Measurements from ENCODE around the gene PPP2R5D. TPM values are rescaled to one million over a fixed set of nuclear protein-coding genes. Genes with fewer than 3 reads are reported as not detected.
A peak's percentile ranks its signal among the peaks of the same experiment; 100 is the strongest.

The PPP2R5D gene
- total RNA-seq, 1 experiment from 2014 or later, result 52.7 TPM

GRCh38 chr6:43052225-43052841 lies 68.0 kb downstream of the PPP2R5D start:
- Mint-ChIP-seq H3K9me3 (no peaks in the 10 kb centered on the region), H3K4me1 (peaks cover 22% of the 10 kb centered on the region), H3K36me3 (peaks cover 35% of the 10 kb centered on the region), H3K4me3 (peak overlapping the region; percentile 91), H3K27ac (peak overlapping the region; percentile 77), H3K27me3 (ENCODE audit: low read depth) (no peaks in the 10 kb centered on the region)
- ATAC-seq, result no peak
- ChIA-PET POLR2A (interaction anchor here (1.1 to 2.0 kb wide), 2 partner anchors 73 to 119 kb away, joined by 3 to 13 read pairs; partner anchors contain the start of genes PEX6 and SRF), CTCF (no interaction called here)
- no peak for TF ChIP-seq ZNF425 (CRISPR knock-in tag; conservative IDR thresholded peaks at IDR 0.05)
- TF ChIP-seq RELA (CRISPR knock-in tag; IDR thresholded peaks at IDR 0.05; ENCODE audit: borderline replicate concordance), result no peak
- no peak for TF ChIP-seq USF1 (CRISPR knock-in tag; IDR thresholded peaks at IDR 0.05)
- no peak for TF ChIP-seq STAT6 (CRISPR knock-in tag; conservative IDR thresholded peaks at IDR 0.05; ENCODE audit: low read depth)
- no peak for TF ChIP-seq MLX (CRISPR knock-in tag; IDR thresholded peaks at IDR 0.05)
- no peak for TF ChIP-seq ZBTB43 (CRISPR knock-in tag; IDR thresholded peaks at IDR 0.05)
- no peak for TF ChIP-seq CTCF (IDR thresholded peaks at IDR 0.05)
- no peak for TF ChIP-seq NR2C2 (CRISPR knock-in tag; IDR thresholded peaks at IDR 0.05)
- no peak for TF ChIP-seq ESRRA (CRISPR knock-in tag; IDR thresholded peaks at IDR 0.05; ENCODE audit: borderline replicate concordance)
- no peak for TF ChIP-seq SP1 (CRISPR knock-in tag; conservative IDR thresholded peaks at IDR 0.05)
- no peak for TF ChIP-seq SMAD3 (CRISPR knock-in tag; IDR thresholded peaks at IDR 0.05; ENCODE audit: borderline replicate concordance)
- TF ChIP-seq CDX4 (CRISPR knock-in tag; IDR thresholded peaks at IDR 0.05; ENCODE audit: borderline replicate concordance), result no peak
- TF ChIP-seq ZMAT4 (CRISPR knock-in tag; IDR thresholded peaks at IDR 0.05), result no peak
- TF ChIP-seq GRHL2 (CRISPR knock-in tag; IDR thresholded peaks at IDR 0.05; ENCODE audit: insufficient replicate concordance, severe bottlenecking), result no peak
- no peak for TF ChIP-seq FOXP4 (CRISPR knock-in tag; IDR thresholded peaks at IDR 0.05)
- no peak for TF ChIP-seq NFYB (CRISPR knock-in tag; conservative IDR thresholded peaks at IDR 0.05; ENCODE audit: low read depth)
- no peak for TF ChIP-seq ATF6 (CRISPR knock-in tag; IDR thresholded peaks at IDR 0.05)
- no peak for TF ChIP-seq FOXK1 (CRISPR knock-in tag; IDR thresholded peaks at IDR 0.05)
- no peak for TF ChIP-seq MXD4 (CRISPR knock-in tag; IDR thresholded peaks at IDR 0.05; ENCODE audit: borderline replicate concordance)
- DNase-seq (ENCODE audit: low spot score), result no peak

Data from WTC11 (cell line).